Measurements from ENCODE around the gene SRPK1.

Gene SRPK1

DNA sequence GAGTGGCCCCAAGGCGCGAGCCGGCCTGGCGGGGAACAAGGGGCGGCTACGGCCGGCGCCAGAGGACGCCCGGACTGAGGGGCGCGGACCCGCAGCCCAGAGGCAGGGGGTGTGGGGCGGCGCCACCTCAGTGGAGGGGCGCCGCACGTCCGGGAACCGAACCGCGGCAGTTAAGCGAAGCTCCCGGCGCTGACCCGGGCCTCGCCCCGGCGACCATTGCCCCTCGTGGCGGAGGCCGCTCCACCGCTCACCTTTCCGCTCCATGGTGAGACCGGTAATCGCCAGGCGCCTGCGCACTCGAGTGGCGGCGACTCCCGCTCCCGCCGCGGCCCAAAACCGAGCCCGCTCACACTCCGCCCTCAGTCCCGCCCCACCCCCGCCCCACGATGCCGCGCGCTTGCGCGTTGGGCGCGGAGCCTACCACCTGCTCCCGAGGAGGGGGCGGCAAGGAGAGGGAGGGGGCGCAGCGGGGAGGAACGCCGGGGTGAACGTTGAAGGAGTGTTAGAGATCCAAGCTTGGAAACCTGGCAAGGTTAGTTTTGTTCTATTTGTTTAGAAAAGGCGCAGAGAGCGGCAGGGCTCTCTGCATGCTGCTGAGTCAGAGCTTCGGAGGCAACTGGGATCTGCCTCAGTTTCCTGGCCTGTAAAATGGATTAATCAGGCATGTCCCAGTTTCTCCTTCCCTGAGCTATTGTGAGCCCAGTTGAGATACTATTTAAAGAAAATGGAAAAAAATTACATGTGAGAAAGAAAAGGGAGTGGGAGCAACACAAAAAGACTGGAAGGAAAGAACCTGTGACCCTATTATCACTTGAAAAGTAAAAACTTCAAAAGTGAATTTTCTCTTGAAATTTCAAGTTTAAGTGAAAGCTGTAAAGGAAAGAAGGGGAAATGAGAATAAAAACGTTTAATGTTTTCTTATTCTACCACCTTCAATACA, at the start of gene SRPK1:
SRPK1 (minus strand) TSS at position 306 of the 940 bp plus-strand sequence; CDS start at position 264, 42 bp downstream.
- Histone ChIP-seq H3K9ac (ENCODE audit: low read depth, low read length) (peak within 1 kb of the TSS; percentile 78), H3K9me3 (ENCODE audit: insufficient read depth, low read length, severe bottlenecking) (no peaks in the 10 kb centered on the region), H3K4me2 (ENCODE audit: insufficient read depth, low read length) (peak within 1 kb of the TSS; percentile 91), H3K79me2 (ENCODE audit: insufficient read depth, low read length) (peaks cover 65% of the 10 kb centered on the region), H3K4me3 (ENCODE audit: low read depth in 1 of 2, low read length in 2 of 2) (peak within 1 kb of the TSS; percentile 73 to 81), H3K36me3 (ENCODE audit: insufficient read depth, low read length) (peaks cover 30% of the 10 kb centered on the region), H3K27ac (ENCODE audit: low read length) (peak within 1 kb of the TSS; percentile 96), H4K20me1 (ENCODE audit: insufficient read depth, low read length) (peaks cover 34% of the 10 kb centered on the region), H3K4me1 (ENCODE audit: insufficient read depth, low read length) (peaks cover 54% of the 10 kb centered on the region), H2AFZ (ENCODE audit: low read depth, low read length) (peak within 1 kb of the TSS; percentile 99), H3K27me3 (ENCODE audit: insufficient read depth, low read length, poor library complexity) (no peaks in the 10 kb centered on the region)
- peak; percentile 86 for ATAC-seq (ENCODE audit: insufficient read depth, low read depth)
- TF ChIP-seq EZH2 (IDR thresholded peaks at IDR 0.05; ENCODE audit: borderline replicate concordance, low read depth, low read length, severe bottlenecking): no peak
- TF ChIP-seq, protein P1, sequence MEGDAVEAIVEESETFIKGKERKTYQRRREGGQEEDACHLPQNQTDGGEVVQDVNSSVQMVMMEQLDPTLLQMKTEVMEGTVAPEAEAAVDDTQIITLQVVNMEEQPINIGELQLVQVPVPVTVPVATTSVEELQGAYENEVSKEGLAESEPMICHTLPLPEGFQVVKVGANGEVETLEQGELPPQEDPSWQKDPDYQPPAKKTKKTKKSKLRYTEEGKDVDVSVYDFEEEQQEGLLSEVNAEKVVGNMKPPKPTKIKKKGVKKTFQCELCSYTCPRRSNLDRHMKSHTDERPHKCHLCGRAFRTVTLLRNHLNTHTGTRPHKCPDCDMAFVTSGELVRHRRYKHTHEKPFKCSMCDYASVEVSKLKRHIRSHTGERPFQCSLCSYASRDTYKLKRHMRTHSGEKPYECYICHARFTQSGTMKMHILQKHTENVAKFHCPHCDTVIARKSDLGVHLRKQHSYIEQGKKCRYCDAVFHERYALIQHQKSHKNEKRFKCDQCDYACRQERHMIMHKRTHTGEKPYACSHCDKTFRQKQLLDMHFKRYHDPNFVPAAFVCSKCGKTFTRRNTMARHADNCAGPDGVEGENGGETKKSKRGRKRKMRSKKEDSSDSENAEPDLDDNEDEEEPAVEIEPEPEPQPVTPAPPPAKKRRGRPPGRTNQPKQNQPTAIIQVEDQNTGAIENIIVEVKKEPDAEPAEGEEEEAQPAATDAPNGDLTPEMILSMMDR (IDR thresholded peaks at IDR 0.05; ENCODE audit: borderline replicate concordance, extremely low read depth, low read length, poor library complexity, severe bottlenecking): no peak
- DNase-seq: peak; percentile 93

DNA sequence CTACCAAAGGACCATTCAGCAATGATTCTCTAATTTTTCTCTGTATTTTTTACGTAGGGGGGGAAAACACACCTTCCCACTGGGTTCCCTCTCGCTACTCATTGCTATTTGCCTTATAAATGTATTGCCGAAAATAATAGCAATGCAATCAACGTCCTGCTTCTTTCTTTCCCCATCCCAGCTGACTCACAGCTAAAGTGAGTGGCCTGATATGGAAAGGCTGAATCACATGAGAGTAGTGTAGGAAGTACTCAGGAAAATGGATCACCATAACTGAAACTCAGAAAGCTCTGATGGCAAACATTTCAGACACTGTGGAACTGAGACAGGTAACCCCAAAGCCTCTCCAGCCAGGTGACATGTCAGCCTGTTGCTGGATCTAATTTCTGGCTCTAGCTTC, 49.3 kb upstream of the SRPK1 start:
- ATAC-seq (ENCODE audit: insufficient read depth, low read depth) (no peak), DNase-seq (no peak)
- Histone ChIP-seq H3K79me2 (ENCODE audit: insufficient read depth, low read length) (no peaks in the 10 kb centered on the region), H3K4me3 (ENCODE audit: low read depth in 1 of 2, low read length in 2 of 2) (no peak overlapping the region), H2AFZ (ENCODE audit: low read depth, low read length) (no peak overlapping the region), H3K36me3 (ENCODE audit: insufficient read depth, low read length) (no peaks in the 10 kb centered on the region), H4K20me1 (ENCODE audit: insufficient read depth, low read length) (no peaks in the 10 kb centered on the region), H3K9me3 (ENCODE audit: insufficient read depth, low read length, severe bottlenecking) (no peaks in the 10 kb centered on the region), H3K9ac (ENCODE audit: low read depth, low read length) (no peak overlapping the region), H3K4me1 (ENCODE audit: insufficient read depth, low read length) (no peaks in the 10 kb centered on the region), H3K4me2 (ENCODE audit: insufficient read depth, low read length) (no peak overlapping the region), H3K27ac (ENCODE audit: low read length) (no peak overlapping the region), H3K27me3 (ENCODE audit: insufficient read depth, low read length, poor library complexity) (peaks cover 2% of the 10 kb centered on the region)
- TF ChIP-seq EZH2 (IDR thresholded peaks at IDR 0.05; ENCODE audit: borderline replicate concordance, low read depth, low read length, severe bottlenecking): no peak
- TF ChIP-seq, protein P1 (IDR thresholded peaks at IDR 0.05; ENCODE audit: borderline replicate concordance, extremely low read depth, low read length, poor library complexity, severe bottlenecking): no peak

DNA sequence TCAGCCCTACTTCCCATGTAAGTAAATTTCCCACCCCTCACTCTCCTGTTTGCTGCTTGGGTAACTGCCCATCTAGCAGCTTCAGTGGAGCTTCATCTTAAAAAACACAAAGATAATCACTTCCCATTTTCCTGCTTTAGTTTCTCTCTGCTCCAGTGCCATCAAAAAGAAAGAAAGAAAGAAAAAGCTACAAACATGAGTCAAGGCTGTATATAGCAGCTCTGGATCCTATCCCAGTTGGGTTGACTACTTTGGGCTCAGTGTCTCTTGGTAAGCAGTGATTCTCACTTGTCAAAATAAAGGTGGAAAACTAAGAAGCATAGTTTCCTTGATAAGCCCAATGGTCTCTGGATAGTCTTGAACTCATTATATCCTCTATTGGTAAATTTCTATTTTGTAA, 48.7 kb upstream of the SRPK1 start:
- DNase-seq: no peak
- Histone ChIP-seq H3K9me3 (ENCODE audit: insufficient read depth, low read length, severe bottlenecking) (no peaks in the 10 kb centered on the region), H3K36me3 (ENCODE audit: insufficient read depth, low read length) (no peaks in the 10 kb centered on the region), H3K27ac (ENCODE audit: low read length) (no peak overlapping the region), H3K4me2 (ENCODE audit: insufficient read depth, low read length) (no peak overlapping the region), H4K20me1 (ENCODE audit: insufficient read depth, low read length) (no peaks in the 10 kb centered on the region), H3K4me1 (ENCODE audit: insufficient read depth, low read length) (no peaks in the 10 kb centered on the region), H3K9ac (ENCODE audit: low read depth, low read length) (no peak overlapping the region), H3K27me3 (ENCODE audit: insufficient read depth, low read length, poor library complexity) (peaks cover 2% of the 10 kb centered on the region), H2AFZ (ENCODE audit: low read depth, low read length) (no peak overlapping the region), H3K4me3 (ENCODE audit: low read depth in 1 of 2, low read length in 2 of 2) (no peak overlapping the region), H3K79me2 (ENCODE audit: insufficient read depth, low read length) (no peaks in the 10 kb centered on the region)
- no peak for ATAC-seq (ENCODE audit: insufficient read depth, low read depth)
- no peak for TF ChIP-seq EZH2 (IDR thresholded peaks at IDR 0.05; ENCODE audit: borderline replicate concordance, low read depth, low read length, severe bottlenecking)
- TF ChIP-seq, protein P1 (IDR thresholded peaks at IDR 0.05; ENCODE audit: borderline replicate concordance, extremely low read depth, low read length, poor library complexity, severe bottlenecking): no peak
